BLaER1 (cell line): ENCODE results near the gene S100A1.
A peak's percentile ranks its signal among the peaks of the same experiment; 100 is the strongest.

Experiments used
- H3K27ac ChIP-seq: shearing (Covaris generic); formaldehyde crosslinking; 2 replicates; pipeline ENCODE4 v1.8.1; 2022
- H3K27me3 ChIP-seq: shearing (Covaris generic); formaldehyde crosslinking; 2 replicates; pipeline ENCODE4 v1.8.1; 2022
- H3K36me3 ChIP-seq: shearing (Covaris generic); formaldehyde crosslinking; 2 replicates; pipeline ENCODE4 v1.8.1; 2022
- H3K4me1 ChIP-seq: shearing (Covaris generic); formaldehyde crosslinking; 2 replicates; pipeline ENCODE4 v1.8.1; 2022
- H3K4me2 ChIP-seq: shearing (Covaris generic); formaldehyde crosslinking; 2 replicates; pipeline ENCODE4 v1.8.1; 2022
- H3K4me3 ChIP-seq: shearing (Covaris generic); formaldehyde crosslinking; 2 replicates; pipeline ENCODE4 v1.8.1; 2022
- H3K9ac ChIP-seq: shearing (Covaris generic); formaldehyde crosslinking; 2 replicates; pipeline ENCODE4 v1.8.1; 2022
- H3K9me3 ChIP-seq: shearing (Covaris generic); formaldehyde crosslinking; 2 replicates; pipeline ENCODE4 v1.8.1; 2022
- H4K20me1 ChIP-seq: shearing (Covaris generic); formaldehyde crosslinking; 2 replicates; pipeline ENCODE4 v1.8.1; 2022
- Cebpa-rat ChIP-seq: shearing (Covaris generic); IDR thresholded peaks from 2 replicates; pipeline ENCODE4 v1.8.1; 2022

S100A1 gene

DNA sequence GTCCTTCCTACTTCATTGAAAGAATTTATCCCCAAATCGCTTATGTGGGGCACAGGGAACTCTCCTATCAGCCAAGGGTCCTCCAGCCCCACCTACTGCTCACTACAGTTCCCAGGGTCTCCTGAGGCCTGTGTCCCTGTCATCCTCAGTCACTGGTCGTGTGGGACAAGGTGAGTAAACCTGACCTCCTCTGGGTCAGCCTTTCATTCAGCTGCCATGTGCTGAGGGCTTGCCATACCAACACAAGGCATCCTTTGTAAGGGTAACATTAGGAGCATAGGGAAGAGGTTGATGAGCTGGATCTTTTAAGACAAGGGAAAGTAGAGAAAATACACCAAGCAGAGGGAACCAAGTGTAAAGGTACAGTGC is 19.1 kb downstream of the S100A1 start:
- no peak overlapping the region for H3K9ac ChIP-seq
- H3K4me1 ChIP-seq: peaks cover 41% of the 10 kb centered on the region
- TF ChIP-seq Cebpa-rat: no peak
- peaks cover 52% of the 10 kb centered on the region for H3K36me3 ChIP-seq
- no peak overlapping the region for H3K4me2 ChIP-seq
- H3K9me3 ChIP-seq: no peaks in the 10 kb centered on the region
- no peak overlapping the region for H3K4me3 ChIP-seq
- H4K20me1 ChIP-seq: peaks cover 47% of the 10 kb centered on the region
- H3K27ac ChIP-seq: no peak overlapping the region
- H3K27me3 ChIP-seq: no peaks in the 10 kb centered on the region

DNA sequence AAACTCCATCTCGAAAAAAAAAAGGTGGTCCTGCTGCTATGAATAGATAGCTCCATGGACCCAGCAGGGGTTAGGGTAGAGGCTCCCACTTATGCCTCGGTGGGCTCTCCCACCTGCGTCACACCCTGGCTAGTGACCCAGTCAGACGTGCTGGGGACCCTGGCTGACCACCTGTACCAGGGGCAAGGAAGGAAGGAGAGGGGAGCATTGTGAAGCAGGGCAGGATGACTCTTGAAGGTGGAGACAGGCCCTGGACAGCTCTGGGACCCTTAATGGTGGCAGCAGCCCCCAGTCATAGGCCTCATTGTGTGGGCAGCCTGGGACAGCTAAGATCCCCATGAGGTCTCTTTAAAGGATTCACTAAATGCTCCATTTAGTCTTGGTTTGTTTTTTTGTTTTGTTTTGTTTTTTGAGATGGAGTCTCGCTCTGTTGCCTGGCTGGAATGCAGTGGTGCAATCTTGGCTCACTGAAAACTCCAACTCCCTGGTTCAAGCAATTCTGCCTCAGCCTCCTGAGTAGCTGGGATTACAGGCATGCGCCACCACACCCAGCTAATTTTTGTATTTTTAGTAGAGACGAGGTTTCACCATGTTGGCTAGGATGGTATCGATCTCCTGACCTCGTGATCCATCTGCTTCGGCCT is 19.9 kb downstream of the S100A1 start:
- Histone ChIP-seq H3K27me3 (no peaks in the 10 kb centered on the region), H3K36me3 (peaks cover 44% of the 10 kb centered on the region), H3K4me3 (no peak overlapping the region), H4K20me1 (peaks cover 39% of the 10 kb centered on the region), H3K4me2 (no peak overlapping the region), H3K9me3 (no peaks in the 10 kb centered on the region), H3K27ac (no peak overlapping the region), H3K9ac (no peak overlapping the region), H3K4me1 (peaks cover 39% of the 10 kb centered on the region)
- TF ChIP-seq Cebpa-rat: no peak

DNA sequence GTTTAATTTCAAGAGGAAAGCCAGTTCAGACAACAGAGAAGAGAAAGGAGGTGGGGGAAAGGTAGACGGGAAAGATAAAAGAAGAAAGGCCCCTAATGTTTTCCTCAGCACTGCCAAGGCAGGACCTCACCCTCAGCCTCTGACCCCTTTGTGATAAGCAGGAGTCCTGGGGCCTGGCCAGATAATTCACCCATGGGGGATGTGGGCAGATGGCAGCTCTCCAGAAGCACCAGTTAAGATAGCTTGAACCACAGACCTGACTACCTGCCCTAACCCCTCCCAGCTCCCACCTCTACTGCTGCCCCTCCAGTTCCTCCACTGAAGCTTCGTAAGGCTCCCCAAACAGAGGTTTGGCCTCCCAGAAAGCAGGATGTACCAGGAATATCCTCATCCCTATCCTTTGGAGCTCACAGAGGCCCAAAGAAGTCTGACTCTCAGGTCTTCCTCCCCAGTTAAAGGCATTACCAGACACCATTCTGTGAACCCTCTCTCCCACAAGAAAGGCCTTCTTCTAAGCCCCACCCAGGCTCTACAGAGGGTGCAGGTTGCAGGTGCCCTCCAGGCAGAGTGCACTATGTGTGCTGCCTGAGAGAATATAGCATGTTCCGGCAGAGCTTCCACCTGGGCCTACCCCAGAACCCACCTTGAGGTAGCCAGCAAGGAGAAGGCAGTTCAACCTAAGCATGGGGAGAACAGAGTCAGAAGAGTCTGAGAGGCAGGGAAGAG is 21.1 kb downstream of the S100A1 start:
- no peak for TF ChIP-seq Cebpa-rat

DNA sequence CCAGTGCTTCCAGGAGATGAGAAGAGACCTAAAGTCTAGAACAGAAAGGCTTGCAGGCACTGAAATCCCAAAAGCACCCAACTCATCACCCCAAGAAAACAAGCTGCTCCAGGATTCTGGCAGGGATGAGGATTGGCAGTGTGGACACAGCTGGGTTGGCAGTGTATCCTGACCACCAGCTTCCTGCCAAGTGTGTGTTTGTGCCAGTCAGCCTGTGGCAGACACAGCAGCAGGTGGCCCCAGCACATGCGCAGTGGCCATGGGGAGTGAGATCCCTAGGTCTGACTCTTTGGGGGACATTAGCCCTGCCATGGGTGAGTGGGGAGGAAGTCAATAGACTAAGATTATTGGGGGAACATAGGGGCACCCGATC is 21.6 kb downstream of the S100A1 start:
- Histone ChIP-seq H3K9ac (no peak overlapping the region), H4K20me1 (peaks cover 22% of the 10 kb centered on the region; the same call in 1 of the 2 replicates), H3K27ac (0 out of 2 replicates have a peak overlapping the region, but pooled peaks have one; percentile 35), H3K4me2 (no peak overlapping the region), H3K9me3 (no peaks in the 10 kb centered on the region), H3K4me1 (peaks cover 31% of the 10 kb centered on the region), H3K36me3 (peaks cover 27% of the 10 kb centered on the region), H3K27me3 (no peaks in the 10 kb centered on the region), H3K4me3 (no peak overlapping the region)
- no peak for TF ChIP-seq Cebpa-rat

More for the DNA sequence above, 21.1 kb downstream of the S100A1 start:
- Histone ChIP-seq H3K36me3 (peaks cover 32% of the 10 kb centered on the region), H3K4me2 (no peak overlapping the region), H4K20me1 (peaks cover 27% of the 10 kb centered on the region; the same call in 1 of the 2 replicates), H3K4me1 (peaks cover 31% of the 10 kb centered on the region), H3K27ac (peak overlapping the region; percentile 35), H3K9ac (no peak overlapping the region), H3K9me3 (no peaks in the 10 kb centered on the region), H3K27me3 (no peaks in the 10 kb centered on the region), H3K4me3 (no peak overlapping the region)

DNA sequence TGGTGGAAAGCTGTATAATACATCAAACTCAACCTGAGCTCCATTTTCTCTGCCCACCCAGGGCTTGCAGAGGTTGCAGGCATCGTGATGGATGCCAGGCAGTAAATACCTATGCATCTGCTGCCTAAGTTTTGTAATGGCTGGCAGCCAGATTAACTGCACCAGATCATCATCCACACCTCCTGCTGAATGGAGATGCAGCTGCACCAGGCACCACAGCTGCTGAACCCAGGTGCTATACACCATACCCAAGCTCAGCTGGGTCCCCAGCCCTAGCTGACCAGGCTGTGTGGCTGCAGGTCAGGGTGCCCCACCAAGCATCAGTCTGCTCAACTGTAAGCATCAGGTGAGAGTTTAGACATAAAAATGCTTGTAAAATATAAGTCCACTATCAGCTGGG is 23.5 kb downstream of the S100A1 start:
- TF ChIP-seq Cebpa-rat: no peak
- Histone ChIP-seq H3K36me3 (peaks cover 8% of the 10 kb centered on the region), H3K27ac (no peak overlapping the region), H4K20me1 (0 out of 2 replicates have a peak, but pooled peaks cover 3% of the 10 kb centered on the region), H3K4me3 (no peak overlapping the region), H3K4me1 (peaks cover 24% of the 10 kb centered on the region), H3K27me3 (no peaks in the 10 kb centered on the region), H3K9ac (no peak overlapping the region), H3K9me3 (no peaks in the 10 kb centered on the region), H3K4me2 (no peak overlapping the region)

- TF ChIP-seq Cebpa-rat: no peak
- Histone ChIP-seq H3K4me2 (no peak overlapping the region), H3K27ac (no peak overlapping the region), H3K9ac (no peak overlapping the region), H3K36me3 (no peaks in the 10 kb centered on the region), H4K20me1 (no peaks in the 10 kb centered on the region), H3K4me1 (peaks cover 19% of the 10 kb centered on the region), H3K9me3 (no peaks in the 10 kb centered on the region), H3K27me3 (no peaks in the 10 kb centered on the region), H3K4me3 (no peak overlapping the region)
Observed at GRCh38 chr1:153652805-153653500, 24.7 kb downstream of the S100A1 start.

DNA sequence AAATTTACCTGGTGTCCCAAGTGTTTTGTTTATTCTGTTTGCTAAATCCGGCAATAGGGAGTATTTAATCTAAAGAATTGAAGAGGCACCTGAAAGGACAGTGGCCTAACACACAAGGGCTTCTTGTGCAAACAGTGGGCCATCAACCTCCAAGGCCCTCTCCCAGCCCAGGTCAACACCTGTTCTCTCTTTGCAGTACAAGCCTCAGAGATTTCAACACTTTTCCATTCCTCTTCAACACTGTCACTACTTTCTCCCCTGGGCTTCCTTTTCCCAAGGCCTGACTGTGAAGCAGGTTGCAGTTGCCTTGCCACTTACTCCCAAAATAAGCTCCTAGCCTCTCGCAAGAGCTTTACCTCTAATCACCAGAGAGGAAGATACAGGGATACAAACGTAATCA is 27.1 kb downstream of the S100A1 start:
- H3K9me3 ChIP-seq: no peaks in the 10 kb centered on the region
- TF ChIP-seq Cebpa-rat: no peak
- H3K4me3 ChIP-seq: no peak overlapping the region
- peaks cover 18% of the 10 kb centered on the region for H3K4me1 ChIP-seq
- no peak overlapping the region for H3K4me2 ChIP-seq
- no peaks in the 10 kb centered on the region for H3K27me3 ChIP-seq
- no peak overlapping the region for H3K9ac ChIP-seq
- peaks cover 14% of the 10 kb centered on the region for H4K20me1 ChIP-seq
- peaks cover 7% of the 10 kb centered on the region; the same call in 1 of the 2 replicates for H3K36me3 ChIP-seq
- no peak overlapping the region for H3K27ac ChIP-seq

GRCh38 chr1:153658400-153659174 is 30.4 kb downstream of the S100A1 start, which contains the start of gene SNAPIN:
Gene SNAPIN, plus strand, starts transcription at chr1:153658703. Its CDS starts 41 bp downstream, at chr1:153658744.
- H3K4me2 ChIP-seq: peak within 1 kb of the TSS; percentile 95

DNA sequence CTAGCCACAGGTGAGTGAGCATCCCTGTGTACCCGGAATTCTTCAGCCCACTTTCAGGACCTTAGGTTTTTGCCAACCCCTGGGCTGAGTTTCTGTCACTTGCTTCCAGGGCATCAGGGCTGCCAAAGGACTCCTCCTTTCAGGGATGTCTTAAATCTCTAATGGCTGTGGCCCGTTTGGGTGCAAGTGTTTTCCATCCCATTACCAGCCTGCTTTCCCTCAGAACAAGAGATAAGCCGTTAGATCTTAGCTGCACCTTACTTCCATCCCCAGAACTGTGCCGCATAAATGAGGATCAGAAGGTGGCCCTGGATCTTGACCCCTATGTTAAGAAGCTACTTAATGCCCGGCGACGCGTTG is 30.9 kb downstream of the S100A1 start:
- peak overlapping the region; percentile 95 for H3K4me2 ChIP-seq
- peak overlapping the region; percentile 83 for H3K4me3 ChIP-seq
- H3K9me3 ChIP-seq: no peaks in the 10 kb centered on the region
- H3K27ac ChIP-seq: peak overlapping the region; percentile 87
- H3K27me3 ChIP-seq: no peaks in the 10 kb centered on the region
- H3K9ac ChIP-seq: peak overlapping the region; percentile 91
- peaks cover 44% of the 10 kb centered on the region for H3K36me3 ChIP-seq
- H4K20me1 ChIP-seq: peaks cover 42% of the 10 kb centered on the region
- peaks cover 29% of the 10 kb centered on the region for H3K4me1 ChIP-seq
- no peak for TF ChIP-seq Cebpa-rat

More at GRCh38 chr1:153658400-153659174, 30.4 kb downstream of the S100A1 start, which contains the start of gene SNAPIN:
- Histone ChIP-seq H3K9me3 (no peaks in the 10 kb centered on the region), H4K20me1 (peaks cover 39% of the 10 kb centered on the region), H3K27me3 (no peaks in the 10 kb centered on the region), H3K9ac (peak within 1 kb of the TSS; percentile 91), H3K36me3 (peaks cover 39% of the 10 kb centered on the region), H3K4me3 (peak within 1 kb of the TSS; percentile 83), H3K27ac (peak within 1 kb of the TSS; percentile 87), H3K4me1 (peaks cover 29% of the 10 kb centered on the region)
- TF ChIP-seq Cebpa-rat: no peak
